Measurements from ENCODE around the gene ASPG. TPM values are rescaled to one million over a fixed set of nuclear protein-coding genes. Genes with fewer than 3 reads are reported as not detected.

ASPG gene
- polyA plus RNA-seq (2012; ENCODE audit: insufficient read depth, insufficient read length), result not detected

GRCh38 chr14:104085032-104085888 lies at the start of gene ASPG:
ASPG (plus strand) TSS chr14:104085700; CDS start chr14:104085771, 71 bp downstream.
- H3K4me3 ChIP-seq (ENCODE audit: low read length), result no peak within 1 kb of the TSS
- no peak for DNase-seq (ENCODE audit: low read depth, low spot score)

- no peak overlapping the region for H3K4me3 ChIP-seq (ENCODE audit: low read length)
- no peak for DNase-seq (ENCODE audit: low read depth, low spot score)
These were observed 49.3 kb upstream of the ASPG start for GRCh38 chr14:104036212-104036611.

- no peak for DNase-seq (ENCODE audit: low read depth, low spot score)
- no peak overlapping the region for H3K4me3 ChIP-seq (ENCODE audit: low read length)
These were observed 48.4 kb upstream of the ASPG start for GRCh38 chr14:104037074-104037473.

GRCh38 chr14:104037903-104038302 lies 47.6 kb upstream of the ASPG start:
- no peak overlapping the region for H3K4me3 ChIP-seq (ENCODE audit: low read length)
- no peak for DNase-seq (ENCODE audit: low read depth, low spot score)

- H3K4me3 ChIP-seq (ENCODE audit: low read length), result no peak overlapping the region
These were observed 46.3 kb upstream of the ASPG start for GRCh38 chr14:104039214-104039613.

GRCh38 chr14:104040539-104040938 lies 45.0 kb upstream of the ASPG start:
- DNase-seq (ENCODE audit: low read depth, low spot score), result no peak
- no peak overlapping the region for H3K4me3 ChIP-seq (ENCODE audit: low read length)

More at GRCh38 chr14:104039214-104039613, 46.3 kb upstream of the ASPG start:
- DNase-seq (ENCODE audit: low read depth, low spot score), result no peak

- H3K4me3 ChIP-seq (ENCODE audit: low read length), result no peak overlapping the region
- DNase-seq (ENCODE audit: low read depth, low spot score), result no peak
These were observed 43.9 kb upstream of the ASPG start for GRCh38 chr14:104041430-104042104.

- DNase-seq (ENCODE audit: low read depth, low spot score), result no peak
These were observed 41.5 kb upstream of the ASPG start for GRCh38 chr14:104044016-104044415.

GRCh38 chr14:104047761-104048160 lies 37.7 kb upstream of the ASPG start:
- DNase-seq (ENCODE audit: low read depth, low spot score), result no peak
- H3K4me3 ChIP-seq (ENCODE audit: low read length), result no peak overlapping the region

More at GRCh38 chr14:104044016-104044415, 41.5 kb upstream of the ASPG start:
- H3K4me3 ChIP-seq (ENCODE audit: low read length), result no peak overlapping the region

- no peak overlapping the region for H3K4me3 ChIP-seq (ENCODE audit: low read length)
- no peak for DNase-seq (ENCODE audit: low read depth, low spot score)
These were observed 36.6 kb upstream of the ASPG start for GRCh38 chr14:104048758-104049507.

GRCh38 chr14:104049576-104050240 lies 35.8 kb upstream of the ASPG start:
- no peak overlapping the region for H3K4me3 ChIP-seq (ENCODE audit: low read length)
- DNase-seq (ENCODE audit: low read depth, low spot score), result no peak

GRCh38 chr14:104051092-104051813 lies 34.2 kb upstream of the ASPG start:
- DNase-seq (ENCODE audit: low read depth, low spot score), result no peak
- H3K4me3 ChIP-seq (ENCODE audit: low read length), result no peak overlapping the region

- DNase-seq (ENCODE audit: low read depth, low spot score), result no peak
These were observed 31.1 kb upstream of the ASPG start for GRCh38 chr14:104054222-104054905.

GRCh38 chr14:104062281-104062680 lies 23.2 kb upstream of the ASPG start:
- no peak overlapping the region for H3K4me3 ChIP-seq (ENCODE audit: low read length)
- DNase-seq (ENCODE audit: low read depth, low spot score), result no peak

More at GRCh38 chr14:104054222-104054905, 31.1 kb upstream of the ASPG start:
- no peak overlapping the region for H3K4me3 ChIP-seq (ENCODE audit: low read length)

- no peak for DNase-seq (ENCODE audit: low read depth, low spot score)
- no peak overlapping the region for H3K4me3 ChIP-seq (ENCODE audit: low read length)
These were observed 21.5 kb upstream of the ASPG start for GRCh38 chr14:104064003-104064402.

- DNase-seq (ENCODE audit: low read depth, low spot score), result no peak
- H3K4me3 ChIP-seq (ENCODE audit: low read length), result no peak overlapping the region
These were observed 19.2 kb upstream of the ASPG start for GRCh38 chr14:104066279-104066678.

- no peak overlapping the region for H3K4me3 ChIP-seq (ENCODE audit: low read length)
- no peak for DNase-seq (ENCODE audit: low read depth, low spot score)
These were observed 18.7 kb upstream of the ASPG start for GRCh38 chr14:104066719-104067295.

- peak; percentile 93 for DNase-seq (ENCODE audit: low read depth, low spot score)
These were observed 16.0 kb upstream of the ASPG start for GRCh38 chr14:104069541-104069940.

More at GRCh38 chr14:104069541-104069940, 16.0 kb upstream of the ASPG start:
- peak overlapping the region; percentile 10 for H3K4me3 ChIP-seq (ENCODE audit: low read length)
